ENCODE results near the gene SFXN4.
"Not testable (repeated sequence)": the region's sequence is repeated elsewhere in the genome, so short reads cannot be mapped to it uniquely, and the experiment has no call there.

SFXN4 gene

GRCh38 chr10:119137878-119138277 lies 27.6 kb downstream of the SFXN4 start:
- not testable (repeated sequence) for H3K9me2 ChIP-seq (replicated peaks; ENCODE audit: low read depth, low read length); H3K4me2 ChIP-seq (ENCODE audit: low read depth, low read length, poor library complexity, severe bottlenecking); H3F3A ChIP-seq (ENCODE audit: low read depth); H3K9me3 ChIP-seq (ENCODE audit: insufficient read depth, low read depth, low read length); H3K79me2 ChIP-seq (ENCODE audit: insufficient read depth, low read length); H3K27me3 ChIP-seq (ENCODE audit: insufficient read depth, low read length, poor library complexity, severe bottlenecking); H3K4me3 ChIP-seq (ENCODE audit: low read length, poor library complexity, severe bottlenecking); H3K9ac ChIP-seq (ENCODE audit: low read depth, low read length, poor library complexity, severe bottlenecking); H4K20me1 ChIP-seq (ENCODE audit: insufficient read depth, low read length, poor library complexity, severe bottlenecking); H3K36me3 ChIP-seq (ENCODE audit: insufficient read depth, low read length); H2AFZ ChIP-seq (ENCODE audit: low read length); H3K4me1 ChIP-seq (ENCODE audit: insufficient read depth, low read length, poor library complexity, severe bottlenecking)
- TF ChIP-seq CTCF (conservative IDR thresholded peaks at IDR 0.05; ENCODE audit: low read length): peak; percentile 28

- Histone ChIP-seq H3K36me3 (ENCODE audit: insufficient read depth, low read length) (peaks cover 10% of the 10 kb centered on the region; the same call in 1 of the 2 replicates), H3K9me3 (ENCODE audit: insufficient read depth, low read depth, low read length) (no peaks in the 10 kb centered on the region), H3K9ac (ENCODE audit: low read depth, low read length, poor library complexity, severe bottlenecking) (no peak overlapping the region)
Measured at GRCh38 chr10:119136084-119136483, 29.4 kb downstream of the SFXN4 start.

GRCh38 chr10:119135513-119135881 lies 30.0 kb downstream of the SFXN4 start:
- Histone ChIP-seq H3K9me3 (ENCODE audit: insufficient read depth, low read depth, low read length) (no peaks in the 10 kb centered on the region), H3K79me2 (ENCODE audit: insufficient read depth, low read length) (no peaks in the 10 kb centered on the region), H3K36me3 (ENCODE audit: insufficient read depth, low read length) (peaks cover 10% of the 10 kb centered on the region; the same call in 1 of the 2 replicates), H3K27me3 (ENCODE audit: insufficient read depth, low read length, poor library complexity, severe bottlenecking) (no peaks in the 10 kb centered on the region), H3K4me2 (ENCODE audit: low read depth, low read length, poor library complexity, severe bottlenecking) (no peak overlapping the region), H3K4me1 (ENCODE audit: insufficient read depth, low read length, poor library complexity, severe bottlenecking) (peaks cover 27% of the 10 kb centered on the region), H2AFZ (ENCODE audit: low read length) (no peak overlapping the region), H3K4me3 (ENCODE audit: low read length, poor library complexity, severe bottlenecking) (no peak overlapping the region), H3K9ac (ENCODE audit: low read depth, low read length, poor library complexity, severe bottlenecking) (no peak overlapping the region), H4K20me1 (ENCODE audit: insufficient read depth, low read length, poor library complexity, severe bottlenecking) (no peaks in the 10 kb centered on the region), H3F3A (ENCODE audit: low read depth) (no peaks in the 10 kb centered on the region; the same call in 1 of the 2 replicates), H3K9me2 (replicated peaks; ENCODE audit: low read depth, low read length) (no peaks in the 10 kb centered on the region)
- TF ChIP-seq CTCF (conservative IDR thresholded peaks at IDR 0.05; ENCODE audit: low read length): no peak
- TF ChIP-seq EZH2phosphoT487 (IDR thresholded peaks at IDR 0.05; ENCODE audit: borderline replicate concordance): no peak

More at GRCh38 chr10:119136084-119136483, 29.4 kb downstream of the SFXN4 start:
- H2AFZ ChIP-seq (ENCODE audit: low read length): no peak overlapping the region
- H3K9me2 ChIP-seq (replicated peaks; ENCODE audit: low read depth, low read length): no peaks in the 10 kb centered on the region
- H3K27me3 ChIP-seq (ENCODE audit: insufficient read depth, low read length, poor library complexity, severe bottlenecking): no peaks in the 10 kb centered on the region
- H3K4me1 ChIP-seq (ENCODE audit: insufficient read depth, low read length, poor library complexity, severe bottlenecking): peaks cover 21% of the 10 kb centered on the region
- TF ChIP-seq CTCF (conservative IDR thresholded peaks at IDR 0.05; ENCODE audit: low read length) (no peak), EZH2phosphoT487 (IDR thresholded peaks at IDR 0.05; ENCODE audit: borderline replicate concordance) (no peak)
- no peaks in the 10 kb centered on the region for H4K20me1 ChIP-seq (ENCODE audit: insufficient read depth, low read length, poor library complexity, severe bottlenecking)
- no peaks in the 10 kb centered on the region for H3K79me2 ChIP-seq (ENCODE audit: insufficient read depth, low read length)
- H3K4me3 ChIP-seq (ENCODE audit: low read length, poor library complexity, severe bottlenecking): no peak overlapping the region
- no peaks in the 10 kb centered on the region; the same call in 1 of the 2 replicates for H3F3A ChIP-seq (ENCODE audit: low read depth)
- no peak overlapping the region for H3K4me2 ChIP-seq (ENCODE audit: low read depth, low read length, poor library complexity, severe bottlenecking)

Data from Loucy (cell line).